Gastroesophageal sphincter (tissue), 3 donors: ENCODE results near the gene UBR3.

Experiments
- EP300 ChIP-seq: sonication (generic); formaldehyde crosslinking; IDR thresholded peaks from one replicate; pipeline ENCODE4 v1.6.1; 2017; ENCODE audit warnings: antibody characterized with exemption, mild to moderate bottlenecking
- POLR2A ChIP-seq, 2 donors: fragments of 450-650 bp; IDR thresholded peaks; one replicate each; pipeline ENCODE4 v1.6.1; 2017; ENCODE audit warnings: antibody characterized with exemption in 2 of 2, mild to moderate bottlenecking in 2 of 2, moderate library complexity in 1 of 2
- TF ChIP-seq, protein P1 (sequence below), 4 experiments: fragments of 200-600 bp in 2 of 4; fragments of 450-650 bp in 2 of 4; sonication (generic) in 1 of 4; IDR thresholded peaks; one replicate each; pipeline ENCODE4 v1.5.1; 2017 to 2019; ENCODE audit warnings: antibody characterized with exemption in 4 of 4, mild to moderate bottlenecking in 2 of 4, moderate library complexity in 2 of 4

DNA sequence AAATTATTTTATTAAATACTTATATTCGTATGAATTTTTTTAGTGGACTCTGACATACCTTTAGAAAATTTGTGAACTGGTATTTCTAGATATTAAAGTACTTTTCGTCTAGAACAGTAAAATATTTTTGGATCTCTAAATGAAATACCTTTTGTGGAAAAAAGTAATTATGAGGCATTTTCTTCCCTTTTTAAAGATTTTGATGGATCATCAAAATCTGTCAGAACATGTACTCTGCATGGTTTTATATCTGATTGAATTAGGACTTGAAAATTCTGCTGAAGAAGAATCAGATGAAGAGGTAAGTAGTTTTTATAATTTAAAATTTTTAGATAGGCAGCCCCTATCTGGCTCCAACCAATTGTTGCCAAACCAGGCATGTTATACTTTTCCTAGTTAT lies 118.8 kb downstream of the UBR3 start:
- TF ChIP-seq EP300: no peak
- TF ChIP-seq, protein P1, sequence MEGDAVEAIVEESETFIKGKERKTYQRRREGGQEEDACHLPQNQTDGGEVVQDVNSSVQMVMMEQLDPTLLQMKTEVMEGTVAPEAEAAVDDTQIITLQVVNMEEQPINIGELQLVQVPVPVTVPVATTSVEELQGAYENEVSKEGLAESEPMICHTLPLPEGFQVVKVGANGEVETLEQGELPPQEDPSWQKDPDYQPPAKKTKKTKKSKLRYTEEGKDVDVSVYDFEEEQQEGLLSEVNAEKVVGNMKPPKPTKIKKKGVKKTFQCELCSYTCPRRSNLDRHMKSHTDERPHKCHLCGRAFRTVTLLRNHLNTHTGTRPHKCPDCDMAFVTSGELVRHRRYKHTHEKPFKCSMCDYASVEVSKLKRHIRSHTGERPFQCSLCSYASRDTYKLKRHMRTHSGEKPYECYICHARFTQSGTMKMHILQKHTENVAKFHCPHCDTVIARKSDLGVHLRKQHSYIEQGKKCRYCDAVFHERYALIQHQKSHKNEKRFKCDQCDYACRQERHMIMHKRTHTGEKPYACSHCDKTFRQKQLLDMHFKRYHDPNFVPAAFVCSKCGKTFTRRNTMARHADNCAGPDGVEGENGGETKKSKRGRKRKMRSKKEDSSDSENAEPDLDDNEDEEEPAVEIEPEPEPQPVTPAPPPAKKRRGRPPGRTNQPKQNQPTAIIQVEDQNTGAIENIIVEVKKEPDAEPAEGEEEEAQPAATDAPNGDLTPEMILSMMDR (IDR thresholded peaks at IDR 0.05): no peak
- TF ChIP-seq POLR2A (IDR thresholded peaks at IDR 0.05): no peak
